Measurements from ENCODE around the gene DDR2.

DDR2 gene

DNA sequence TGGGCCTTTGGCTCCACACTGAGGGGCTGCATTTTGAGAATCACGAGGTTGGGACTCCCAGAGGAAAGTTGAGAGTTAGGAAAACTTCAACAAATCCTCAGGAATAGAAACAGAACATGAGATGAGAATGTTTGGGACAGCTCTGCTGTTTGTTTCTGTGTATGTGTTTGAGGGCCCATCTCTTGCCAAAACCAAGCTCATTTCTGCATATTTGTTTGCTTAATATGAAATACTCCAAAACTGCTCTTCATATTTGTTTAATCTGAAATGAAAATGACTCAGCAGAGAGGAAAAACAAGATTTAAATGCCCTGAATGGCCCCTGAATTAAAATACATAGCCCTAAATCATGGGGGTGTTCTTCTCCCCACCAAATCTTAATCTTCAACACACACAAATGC is 78.1 kb downstream of the DDR2 start:
- DNase-seq (ENCODE audit: low read depth, low spot score) = no peak
- H3K4me3 ChIP-seq (ENCODE audit: low read depth, low read length) = no peak overlapping the region
- TF ChIP-seq, protein P1, sequence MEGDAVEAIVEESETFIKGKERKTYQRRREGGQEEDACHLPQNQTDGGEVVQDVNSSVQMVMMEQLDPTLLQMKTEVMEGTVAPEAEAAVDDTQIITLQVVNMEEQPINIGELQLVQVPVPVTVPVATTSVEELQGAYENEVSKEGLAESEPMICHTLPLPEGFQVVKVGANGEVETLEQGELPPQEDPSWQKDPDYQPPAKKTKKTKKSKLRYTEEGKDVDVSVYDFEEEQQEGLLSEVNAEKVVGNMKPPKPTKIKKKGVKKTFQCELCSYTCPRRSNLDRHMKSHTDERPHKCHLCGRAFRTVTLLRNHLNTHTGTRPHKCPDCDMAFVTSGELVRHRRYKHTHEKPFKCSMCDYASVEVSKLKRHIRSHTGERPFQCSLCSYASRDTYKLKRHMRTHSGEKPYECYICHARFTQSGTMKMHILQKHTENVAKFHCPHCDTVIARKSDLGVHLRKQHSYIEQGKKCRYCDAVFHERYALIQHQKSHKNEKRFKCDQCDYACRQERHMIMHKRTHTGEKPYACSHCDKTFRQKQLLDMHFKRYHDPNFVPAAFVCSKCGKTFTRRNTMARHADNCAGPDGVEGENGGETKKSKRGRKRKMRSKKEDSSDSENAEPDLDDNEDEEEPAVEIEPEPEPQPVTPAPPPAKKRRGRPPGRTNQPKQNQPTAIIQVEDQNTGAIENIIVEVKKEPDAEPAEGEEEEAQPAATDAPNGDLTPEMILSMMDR (IDR thresholded peaks at IDR 0.05; ENCODE audit: low read depth, low read length) = no peak
- in situ Hi-C loops (cut with HindIII; ENCODE audit: low sequenced_read_pairs) = no loop called here

DNA sequence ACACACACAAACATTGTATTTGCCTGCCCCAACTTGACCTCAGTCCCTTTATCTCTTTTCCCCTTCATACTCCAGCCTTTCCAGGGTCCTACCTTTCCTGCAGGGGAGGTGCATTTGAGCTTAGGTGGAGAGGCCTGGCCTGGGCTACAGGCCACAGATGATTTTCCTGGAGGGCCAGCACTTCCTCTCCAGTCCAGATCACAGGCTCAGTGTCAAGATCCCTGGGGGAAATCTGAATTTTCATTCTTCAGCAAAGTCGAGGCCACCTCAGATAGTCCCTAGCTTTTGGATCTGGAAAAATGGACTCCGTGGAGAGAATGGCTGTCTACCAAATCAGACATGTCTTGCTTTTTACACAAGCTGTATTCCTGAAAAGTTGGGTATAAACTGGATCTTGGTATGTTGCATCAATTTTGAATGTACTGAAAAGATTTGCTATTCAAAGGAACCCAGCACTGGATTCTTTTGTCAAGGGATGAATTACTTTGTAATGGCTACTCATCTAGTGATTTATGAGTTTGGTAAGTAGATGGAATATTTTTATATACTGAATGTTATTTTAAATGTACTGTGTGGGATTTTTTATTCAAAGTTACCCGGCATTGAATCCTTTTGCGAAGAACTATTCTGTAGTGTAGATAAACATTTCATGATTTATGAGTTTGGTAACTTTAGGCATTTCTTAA is 78.7 kb downstream of the DDR2 start:
- TF ChIP-seq, protein P1 (IDR thresholded peaks at IDR 0.05; ENCODE audit: low read depth, low read length) = no peak
- DNase-seq (ENCODE audit: low read depth, low spot score) = no peak
- no peak overlapping the region for H3K4me3 ChIP-seq (ENCODE audit: low read depth, low read length)
- in situ Hi-C loops (cut with HindIII; ENCODE audit: low sequenced_read_pairs) = no loop called here

DNA sequence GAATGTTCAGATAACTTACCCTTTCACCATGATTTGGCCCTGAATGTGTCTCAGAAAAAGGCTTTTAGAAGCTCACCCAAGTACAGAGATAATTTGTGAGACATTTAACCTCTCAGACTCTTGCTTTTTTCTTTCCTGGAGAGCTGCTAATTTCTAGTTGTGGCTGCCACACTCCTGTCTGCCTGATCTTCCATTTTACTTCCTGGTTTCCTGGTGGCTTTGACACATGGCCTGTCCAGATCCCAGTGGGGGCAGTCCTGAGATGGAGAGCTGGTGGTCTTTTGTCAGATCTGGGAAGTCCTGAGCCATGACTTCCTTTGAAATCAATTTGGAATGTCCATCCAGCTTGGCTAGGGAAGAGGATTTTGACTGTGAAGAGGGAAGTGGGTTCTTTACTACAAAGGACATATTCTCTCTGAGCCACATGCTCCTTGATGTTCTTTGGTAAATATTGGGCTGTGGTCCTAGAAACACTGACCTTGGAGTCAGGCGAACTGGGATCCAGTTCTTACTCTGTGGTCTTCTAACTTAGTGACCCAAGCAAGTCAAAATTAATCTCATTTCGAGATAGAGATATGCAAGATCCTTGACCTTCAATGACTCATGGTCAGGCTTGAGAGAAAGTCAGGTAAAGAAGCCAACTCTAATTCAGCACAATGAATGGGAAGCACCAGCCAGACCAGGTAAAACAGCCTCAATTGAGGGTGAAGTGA is 80.2 kb downstream of the DDR2 start:
- H3K4me3 ChIP-seq (ENCODE audit: low read depth, low read length) = no peak overlapping the region
- in situ Hi-C loops (cut with HindIII; ENCODE audit: low sequenced_read_pairs) = no loop called here
- TF ChIP-seq, protein P1 (IDR thresholded peaks at IDR 0.05; ENCODE audit: low read depth, low read length) = no peak
- no peak for DNase-seq (ENCODE audit: low read depth, low spot score)

DNA sequence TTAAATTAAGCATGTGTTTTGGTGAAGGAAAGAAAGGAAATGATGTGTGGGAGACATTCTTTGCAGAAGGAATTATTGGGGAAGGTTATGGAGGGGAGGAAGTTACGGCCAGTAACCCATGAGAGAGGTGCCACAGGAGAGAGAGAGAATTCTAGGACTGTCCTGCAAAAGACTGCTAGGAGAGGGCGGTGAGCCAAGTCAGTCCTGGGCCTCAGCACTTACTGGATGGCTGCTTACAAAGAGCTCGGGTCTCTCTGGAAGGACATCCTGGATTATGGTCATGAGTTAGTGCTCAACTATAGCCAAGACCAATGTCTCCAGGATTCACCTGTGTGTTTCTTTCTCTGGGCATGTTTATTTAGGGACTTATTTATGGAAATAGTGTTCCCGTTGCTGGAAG is 83.9 kb downstream of the DDR2 start:
- TF ChIP-seq, protein P1 (IDR thresholded peaks at IDR 0.05; ENCODE audit: low read depth, low read length) = no peak
- in situ Hi-C loops (cut with HindIII; ENCODE audit: low sequenced_read_pairs) = no loop called here
- no peak overlapping the region for H3K4me3 ChIP-seq (ENCODE audit: low read depth, low read length)

DNA sequence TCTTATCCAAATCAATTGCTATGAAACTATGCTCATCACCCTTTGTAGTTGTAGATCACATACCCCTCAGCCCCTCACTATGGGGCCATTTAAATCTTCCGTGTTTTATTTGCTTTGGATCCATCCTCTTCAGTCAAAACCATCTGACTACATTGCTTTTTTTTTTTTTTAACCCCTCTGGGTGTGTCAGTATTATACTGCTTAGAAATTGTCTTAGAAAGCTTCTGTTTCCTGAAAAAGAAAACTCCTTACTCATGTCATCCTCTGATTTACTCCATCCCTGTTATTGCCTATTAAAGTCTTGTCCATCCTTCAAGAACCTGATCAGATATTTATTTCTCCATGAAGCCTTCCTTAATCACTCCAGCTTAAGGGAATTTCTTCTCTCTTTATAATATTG is 84.3 kb downstream of the DDR2 start:
- in situ Hi-C loops (cut with HindIII; ENCODE audit: low sequenced_read_pairs) = no loop called here
- DNase-seq (ENCODE audit: low read depth, low spot score) = no peak
- TF ChIP-seq, protein P1 (IDR thresholded peaks at IDR 0.05; ENCODE audit: low read depth, low read length) = no peak
- H3K4me3 ChIP-seq (ENCODE audit: low read depth, low read length) = no peak overlapping the region

More for the DNA sequence above, 83.9 kb downstream of the DDR2 start:
- DNase-seq (ENCODE audit: low read depth, low spot score) = no peak

DNA sequence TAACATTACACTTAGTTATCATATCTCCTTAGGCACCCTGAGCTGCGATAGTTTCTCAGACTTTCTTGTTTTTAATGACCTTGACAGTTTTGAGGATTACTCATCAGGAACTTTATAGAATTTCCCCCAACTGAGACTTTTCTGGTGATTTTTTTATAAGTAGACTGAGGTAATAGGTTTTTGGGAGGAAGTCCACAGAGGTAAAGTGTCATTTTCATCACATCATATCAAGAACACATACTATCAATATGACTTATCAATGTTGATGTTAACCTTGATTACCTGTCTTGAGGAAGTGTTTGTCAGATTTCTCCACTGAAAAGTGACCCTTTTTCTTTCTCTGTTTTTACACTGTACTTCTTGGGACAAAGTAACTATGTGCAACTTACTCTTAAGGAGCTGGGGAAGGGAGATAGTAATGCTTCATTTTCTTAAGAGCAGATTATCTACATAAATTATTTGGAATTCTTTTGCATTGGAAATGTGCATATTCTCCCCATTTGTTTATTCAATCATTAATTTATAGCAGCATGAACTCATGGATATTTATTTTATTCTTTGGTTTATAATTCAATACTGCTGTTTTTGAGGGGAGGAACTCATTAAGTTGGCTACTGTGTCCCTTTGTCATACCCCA is 85.4 kb downstream of the DDR2 start:
- TF ChIP-seq, protein P1 (IDR thresholded peaks at IDR 0.05; ENCODE audit: low read depth, low read length) = no peak
- in situ Hi-C loops (cut with HindIII; ENCODE audit: low sequenced_read_pairs) = no loop called here
- no peak for DNase-seq (ENCODE audit: low read depth, low spot score)
- no peak overlapping the region for H3K4me3 ChIP-seq (ENCODE audit: low read depth, low read length)
